Forelimb muscle (tissue), 1 donor: Measurements from ENCODE around the gene GRIN3B. TPM values are rescaled to one million over a fixed set of nuclear protein-coding genes. Genes with fewer than 3 reads are reported as not detected.
"Not testable (repeated sequence)": the region's sequence is repeated elsewhere in the genome, so short reads cannot be mapped to it uniquely, and the experiment has no call there.

Experiments used
- DNase-seq: peaks from one replicate; pipeline ENCODE4 v3.0.0-alpha.2; 2013; ENCODE audit warnings: low read depth
- polyA plus RNA-seq: library from polyadenylated mRNA; unstranded; fragments of 120-200 nt; gene quantifications from one replicate; pipeline ENCODE4 v1.2.1, GENCODE V29; 2013; ENCODE audit not compliant: insufficient read length

Gene GRIN3B
- 0.13 TPM for polyA plus RNA-seq

- DNase-seq, result no peak
Observed at GRCh38 chr19:1000095-1000494, at the start of gene GRIN3B. Gene GRIN3B, plus strand, starts transcription at chr19:1000419. Its CDS starts 19 bp downstream, at chr19:1000438.

- DNase-seq, result no peak
Observed at GRCh38 chr19:952049-952679, 48.1 kb upstream of the GRIN3B start.

GRCh38 chr19:952680-953444 is 47.4 kb upstream of the GRIN3B start:
- DNase-seq, result no peak

GRCh38 chr19:953445-954271 is 46.6 kb upstream of the GRIN3B start:
- no peak for DNase-seq

GRCh38 chr19:954272-954671 is 45.9 kb upstream of the GRIN3B start:
- DNase-seq, result no peak

- no peak for DNase-seq
Observed at GRCh38 chr19:954672-955494, 45.3 kb upstream of the GRIN3B start.

GRCh38 chr19:955803-956765 is 44.1 kb upstream of the GRIN3B start:
- no peak for DNase-seq

GRCh38 chr19:956766-957440 is 43.3 kb upstream of the GRIN3B start:
- no peak for DNase-seq

- DNase-seq, result not testable (repeated sequence)
Observed at GRCh38 chr19:957578-957977, 42.6 kb upstream of the GRIN3B start.

GRCh38 chr19:958967-959855 is 41.0 kb upstream of the GRIN3B start:
- DNase-seq, result no peak

- no peak for DNase-seq
Observed at GRCh38 chr19:960020-960419, 40.2 kb upstream of the GRIN3B start.

GRCh38 chr19:960601-960938 is 39.6 kb upstream of the GRIN3B start:
- DNase-seq, result no peak

GRCh38 chr19:961866-962620 is 38.2 kb upstream of the GRIN3B start:
- DNase-seq, result no peak

GRCh38 chr19:962683-963400 is 37.4 kb upstream of the GRIN3B start:
- no peak for DNase-seq

GRCh38 chr19:963486-963951 is 36.7 kb upstream of the GRIN3B start:
- no peak for DNase-seq

GRCh38 chr19:964116-964520 is 36.1 kb upstream of the GRIN3B start:
- DNase-seq, result no peak
